ENCODE results near the gene HECW1.
A peak's percentile ranks its signal among the peaks of the same experiment; 100 is the strongest.

HECW1 gene

DNA sequence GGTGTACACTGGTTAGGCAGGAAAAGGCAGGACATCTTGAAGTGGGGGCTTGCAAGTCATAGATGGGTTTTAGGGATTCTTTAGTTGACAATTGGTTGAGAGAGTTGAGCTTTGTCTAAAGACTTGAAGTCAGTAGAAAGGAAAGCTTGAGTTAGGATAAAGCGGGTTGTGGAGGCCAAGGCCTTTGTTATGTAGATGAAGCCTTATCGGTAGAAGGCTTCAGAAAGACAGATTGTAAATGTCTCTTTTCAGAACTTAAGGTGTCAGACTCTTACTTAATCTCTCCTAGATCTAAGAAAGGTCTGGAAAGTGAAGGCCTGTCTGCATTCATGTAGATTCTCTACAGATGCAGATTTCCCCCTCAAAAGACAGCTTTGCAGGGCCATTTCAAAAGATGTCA, 177.4 kb downstream of the HECW1 start:
- DNase-seq, result no peak
- in situ Hi-C loops (cut with HindIII; ENCODE audit: low pct_ligation_motif_present, low pct_unique_long_range_greater_than_20kb, low sequenced_read_pairs), result no loop called here

DNA sequence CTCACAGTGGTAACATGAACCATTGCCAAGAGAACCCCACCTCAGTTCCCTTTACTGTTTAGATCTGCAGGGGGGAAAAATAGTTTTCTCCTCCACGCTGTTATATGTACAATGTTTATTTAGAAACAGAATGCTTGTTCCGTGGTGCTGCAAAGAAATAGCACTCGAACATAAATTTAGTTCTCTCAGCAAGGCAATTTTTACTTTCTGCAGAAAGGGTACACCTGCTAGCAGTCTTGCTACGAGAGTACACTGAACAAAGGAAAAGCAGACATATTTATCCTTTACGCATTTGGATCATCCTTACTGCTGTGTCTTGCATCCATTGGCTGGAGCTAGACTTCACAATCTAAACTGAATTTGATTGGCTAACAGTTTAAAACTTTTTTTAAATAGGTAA, 178.5 kb downstream of the HECW1 start:
- DNase-seq, result no peak
- in situ Hi-C loops (cut with HindIII; ENCODE audit: low pct_ligation_motif_present, low pct_unique_long_range_greater_than_20kb, low sequenced_read_pairs), result no loop called here

DNA sequence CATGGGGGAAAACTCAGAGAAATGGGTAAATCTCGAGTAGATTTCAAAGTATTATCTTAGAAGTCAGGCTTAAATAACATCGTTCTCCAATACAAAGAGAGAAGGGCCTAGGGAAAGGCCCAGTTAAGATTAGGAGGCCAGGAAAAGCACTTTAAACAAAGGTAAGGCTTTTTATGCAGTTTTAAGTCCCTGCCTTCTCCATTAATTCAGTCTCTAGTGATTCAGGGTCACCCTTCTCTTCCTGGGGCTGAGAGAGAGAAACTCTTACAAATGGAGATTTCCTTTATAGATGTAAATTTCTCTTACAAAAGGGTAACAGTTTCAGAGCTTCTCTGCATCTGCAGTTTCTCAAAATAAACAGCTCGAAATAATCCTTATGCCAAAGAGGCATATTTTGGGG, 179.3 kb downstream of the HECW1 start:
- no peak for DNase-seq
- in situ Hi-C loops (cut with HindIII; ENCODE audit: low pct_ligation_motif_present, low pct_unique_long_range_greater_than_20kb, low sequenced_read_pairs), result no loop called here

DNA sequence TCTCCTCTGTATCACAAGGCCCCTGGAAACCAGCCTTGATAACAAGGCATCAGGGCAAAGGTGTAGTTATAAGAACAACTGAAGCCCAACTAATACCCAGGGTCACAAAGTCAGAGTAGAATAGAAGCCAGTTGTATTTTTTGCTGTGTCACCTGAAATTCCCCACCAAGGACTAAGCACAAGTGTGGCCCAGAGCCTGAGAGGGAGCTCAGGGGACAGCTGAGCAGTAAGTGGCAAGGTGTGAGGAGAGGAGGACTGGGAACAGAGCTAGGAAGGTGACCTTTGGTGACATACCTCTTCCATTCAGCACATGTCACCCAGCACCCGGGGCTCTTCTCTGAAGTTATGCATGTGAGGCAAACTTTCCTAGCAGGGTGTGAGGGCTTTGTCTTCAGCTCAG, 179.9 kb downstream of the HECW1 start:
- in situ Hi-C loops (cut with HindIII; ENCODE audit: low pct_ligation_motif_present, low pct_unique_long_range_greater_than_20kb, low sequenced_read_pairs), result no loop called here
- no peak for DNase-seq

DNA sequence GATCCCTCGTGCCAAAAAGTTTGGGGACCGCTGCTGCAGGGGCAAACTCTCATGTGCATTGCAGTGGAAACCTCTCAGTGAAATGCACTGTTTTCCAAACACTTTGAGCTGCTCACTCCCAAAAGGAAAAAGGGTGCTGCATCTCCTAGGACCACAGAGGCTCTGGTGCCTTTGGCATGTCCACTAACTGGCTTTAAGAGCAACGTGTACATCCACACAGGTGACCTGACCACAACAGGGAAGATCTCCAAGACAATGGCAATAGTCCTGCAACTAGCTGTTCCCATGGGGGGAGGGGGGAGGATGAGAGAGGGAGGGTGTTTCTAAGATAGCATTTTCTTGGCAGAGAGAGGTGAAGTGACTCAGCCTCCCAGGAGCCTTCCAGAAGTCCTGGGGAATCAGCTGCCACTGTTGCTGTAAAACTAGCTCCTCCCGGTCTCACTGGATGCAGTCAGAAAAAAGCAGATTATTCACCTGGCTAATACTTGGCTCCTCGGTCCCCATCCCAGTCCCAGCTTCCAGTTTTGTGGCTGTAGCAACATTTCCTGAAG, 181.7 kb downstream of the HECW1 start:
- in situ Hi-C loops (cut with HindIII; ENCODE audit: low pct_ligation_motif_present, low pct_unique_long_range_greater_than_20kb, low sequenced_read_pairs), result no loop called here
- DNase-seq, result peak; percentile 19

DNA sequence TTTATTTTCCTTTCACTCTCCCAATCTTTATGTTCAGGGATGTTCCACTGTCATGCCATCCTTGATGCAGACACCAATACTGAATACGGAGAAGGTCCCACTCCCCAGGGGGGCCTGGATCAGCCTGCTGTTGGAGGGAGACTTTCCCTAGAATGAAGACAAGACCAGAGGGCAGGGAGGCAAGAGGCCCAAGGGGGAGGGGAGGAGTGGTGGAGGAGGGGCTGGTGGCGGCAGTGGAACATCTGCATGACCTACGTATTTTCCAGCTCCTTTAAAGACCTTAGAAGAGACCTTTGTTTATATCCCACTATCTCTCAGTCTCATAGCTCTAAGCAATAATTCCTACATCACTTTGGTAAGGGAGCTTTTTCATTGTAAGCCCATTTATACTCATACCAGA, 183.0 kb downstream of the HECW1 start:
- in situ Hi-C loops (cut with HindIII; ENCODE audit: low pct_ligation_motif_present, low pct_unique_long_range_greater_than_20kb, low sequenced_read_pairs), result no loop called here
- no peak for DNase-seq

DNA sequence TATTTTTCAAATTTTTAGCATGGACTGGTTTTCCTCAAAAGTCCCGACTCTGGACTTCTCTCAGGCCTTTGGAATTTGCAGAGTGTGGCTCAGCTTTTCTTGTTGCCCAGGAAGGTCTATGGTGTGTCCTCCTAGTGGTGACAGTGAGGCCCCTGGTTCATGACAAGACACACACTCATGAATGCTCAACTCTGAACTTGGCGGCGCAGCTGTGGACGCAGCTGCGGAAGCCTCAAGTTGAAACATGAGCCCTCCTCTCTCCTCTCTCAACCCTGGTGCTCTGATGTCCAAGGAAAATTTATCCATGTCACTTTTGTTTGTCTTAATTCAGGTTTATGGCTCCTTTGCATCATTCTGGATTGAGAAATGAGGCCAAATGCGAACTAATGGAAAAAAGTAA, 183.9 kb downstream of the HECW1 start:
- no peak for DNase-seq
- in situ Hi-C loops (cut with HindIII; ENCODE audit: low pct_ligation_motif_present, low pct_unique_long_range_greater_than_20kb, low sequenced_read_pairs), result no loop called here

DNA sequence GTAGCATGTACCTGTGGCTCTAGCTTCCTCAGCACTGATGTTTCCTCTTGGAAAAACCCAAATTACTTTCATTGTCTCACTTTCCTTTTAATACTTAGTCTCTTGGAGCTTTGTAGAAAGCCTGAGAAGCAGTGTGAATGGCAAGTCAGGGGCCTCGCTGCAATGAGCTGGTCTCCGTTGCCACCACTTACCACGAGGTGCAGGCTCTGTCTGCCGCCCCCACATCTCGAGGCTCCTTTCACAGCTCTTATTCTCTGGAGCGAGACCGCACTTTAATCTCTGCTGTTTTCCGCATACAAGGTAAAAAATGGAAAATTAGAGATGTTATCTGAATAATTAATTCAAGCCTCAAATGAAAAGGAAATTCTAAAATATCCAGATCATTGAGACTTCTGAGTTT, 186.2 kb downstream of the HECW1 start:
- in situ Hi-C loops (cut with HindIII; ENCODE audit: low pct_ligation_motif_present, low pct_unique_long_range_greater_than_20kb, low sequenced_read_pairs), result no loop called here
- no peak for DNase-seq

DNA sequence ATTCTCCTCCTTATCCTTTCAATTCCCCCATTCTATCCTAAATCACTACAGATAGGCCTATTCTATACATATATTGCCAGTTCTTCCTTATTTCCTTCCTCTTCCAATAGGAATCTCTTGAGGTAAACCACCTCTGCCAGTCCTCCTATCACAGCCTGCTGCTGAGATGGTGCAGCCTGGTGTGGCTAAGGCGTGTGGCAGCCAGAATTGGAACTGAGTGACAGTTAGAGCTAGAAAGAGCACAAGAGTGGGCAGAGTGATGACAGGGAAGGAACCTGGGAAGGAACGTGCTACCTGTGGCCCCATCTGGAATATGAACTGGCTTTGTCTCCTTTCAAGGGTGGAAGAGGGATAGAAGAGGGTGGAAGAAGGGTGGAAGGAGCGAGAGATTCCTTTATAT, 187.7 kb downstream of the HECW1 start:
- in situ Hi-C loops (cut with HindIII; ENCODE audit: low pct_ligation_motif_present, low pct_unique_long_range_greater_than_20kb, low sequenced_read_pairs), result no loop called here
- DNase-seq, result no peak

DNA sequence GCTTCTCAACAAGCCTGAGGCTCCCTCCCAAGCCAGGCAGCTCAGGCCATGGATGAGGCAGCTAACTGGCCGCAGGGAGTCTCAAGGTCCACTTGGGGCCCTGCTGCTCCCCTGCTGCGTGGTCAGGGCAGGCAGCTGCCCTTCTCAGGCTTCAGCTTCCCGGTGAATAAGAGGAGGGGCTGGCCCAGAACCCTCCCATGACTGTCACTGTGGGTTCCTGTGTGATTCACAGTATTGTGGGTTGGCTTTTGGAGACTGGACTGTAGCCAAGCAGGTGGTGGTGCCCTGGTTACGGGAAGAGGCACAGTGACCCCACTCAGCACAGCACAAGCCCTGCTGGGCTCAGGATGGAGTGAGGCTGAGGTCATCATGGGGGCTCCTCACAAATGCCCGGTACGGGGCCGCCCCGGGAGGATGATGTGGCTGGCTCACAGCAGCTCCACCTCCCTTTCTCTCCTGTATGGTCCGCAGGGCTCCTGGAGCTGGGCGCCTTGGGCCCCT, 189.8 kb downstream of the HECW1 start:
- peak; percentile 65 for DNase-seq
- in situ Hi-C loops (cut with HindIII; ENCODE audit: low pct_ligation_motif_present, low pct_unique_long_range_greater_than_20kb, low sequenced_read_pairs), result no loop called here

DNA sequence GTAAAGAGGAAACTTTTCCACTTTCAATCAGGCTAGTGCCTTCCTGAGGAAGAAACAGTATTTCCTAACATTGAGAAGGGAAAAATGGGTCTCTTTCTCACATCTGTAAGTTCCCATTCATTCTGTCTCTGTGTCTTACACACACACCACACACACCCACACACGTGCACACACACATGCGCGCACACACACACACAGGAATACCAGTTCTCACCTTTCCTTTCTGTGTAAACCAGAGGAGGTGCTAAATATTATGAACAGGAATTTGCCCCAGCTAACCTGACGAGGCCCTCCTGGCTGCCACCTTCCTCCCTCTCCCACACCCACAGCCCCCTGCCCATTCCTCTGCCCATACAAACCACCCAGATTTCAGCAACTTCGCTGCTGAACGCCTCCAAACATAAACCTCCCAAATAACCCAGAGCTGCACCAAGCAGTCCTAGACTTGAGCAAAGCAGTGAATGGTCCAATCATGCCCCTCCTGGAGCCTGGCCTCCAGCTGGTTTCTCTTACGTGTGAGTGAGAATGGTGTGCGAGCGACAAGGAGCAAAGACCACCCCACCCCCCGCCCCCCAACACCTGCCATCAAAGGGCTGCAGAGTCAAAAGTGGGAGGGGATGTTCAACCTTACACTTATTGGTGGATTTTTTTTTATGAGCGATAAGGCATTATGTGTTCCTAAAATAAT, 190.5 kb downstream of the HECW1 start:
- no peak for DNase-seq
- in situ Hi-C loops (cut with HindIII; ENCODE audit: low pct_ligation_motif_present, low pct_unique_long_range_greater_than_20kb, low sequenced_read_pairs), result no loop called here

DNA sequence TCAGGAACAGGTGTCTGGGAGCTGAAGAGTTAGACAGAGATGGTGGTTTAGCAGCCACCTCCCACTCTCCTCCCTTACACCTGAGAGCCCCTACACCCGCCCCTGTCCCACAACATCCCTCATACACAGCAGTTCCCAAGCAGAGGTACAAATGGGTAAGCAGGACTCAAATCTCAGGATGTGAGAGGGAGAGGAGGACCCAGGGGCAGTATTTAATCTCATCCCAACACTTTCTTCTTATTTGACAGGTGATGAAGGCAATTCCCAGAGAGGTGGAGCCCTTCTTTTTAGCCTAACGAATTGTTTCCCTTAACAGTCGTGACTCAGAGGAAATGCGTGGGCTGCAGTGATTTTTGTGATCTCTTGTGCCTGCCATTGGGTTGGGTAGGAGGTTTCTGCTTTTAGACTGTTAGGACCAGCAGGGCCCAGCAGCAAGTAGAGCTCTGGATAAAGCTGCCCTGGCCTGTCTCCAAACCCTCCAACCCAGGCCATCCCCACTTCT, 191.3 kb downstream of the HECW1 start:
- in situ Hi-C loops (cut with HindIII; ENCODE audit: low pct_ligation_motif_present, low pct_unique_long_range_greater_than_20kb, low sequenced_read_pairs), result no loop called here

DNA sequence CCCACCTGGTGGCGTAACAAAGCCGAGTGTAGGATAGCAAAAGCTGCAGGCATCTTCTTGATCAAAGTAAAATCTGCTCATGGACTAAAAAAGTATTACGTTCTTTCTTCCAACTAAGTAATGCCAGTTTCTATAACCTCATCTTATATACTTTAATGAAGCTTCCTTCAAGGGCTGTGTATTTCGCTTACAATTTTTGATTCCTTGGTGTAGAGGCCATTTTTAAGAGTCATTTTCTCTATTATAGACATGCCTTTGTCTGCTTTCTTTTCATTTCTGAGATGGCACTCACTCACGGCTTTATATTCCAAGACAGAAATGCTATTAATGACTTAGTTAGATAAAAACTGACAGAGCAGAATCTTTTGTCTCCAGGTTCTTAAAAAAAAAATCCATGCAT, 194.0 kb downstream of the HECW1 start:
- no peak for DNase-seq
- in situ Hi-C loops (cut with HindIII; ENCODE audit: low pct_ligation_motif_present, low pct_unique_long_range_greater_than_20kb, low sequenced_read_pairs), result no loop called here

More for the DNA sequence above, 191.3 kb downstream of the HECW1 start:
- DNase-seq, result no peak

DNA sequence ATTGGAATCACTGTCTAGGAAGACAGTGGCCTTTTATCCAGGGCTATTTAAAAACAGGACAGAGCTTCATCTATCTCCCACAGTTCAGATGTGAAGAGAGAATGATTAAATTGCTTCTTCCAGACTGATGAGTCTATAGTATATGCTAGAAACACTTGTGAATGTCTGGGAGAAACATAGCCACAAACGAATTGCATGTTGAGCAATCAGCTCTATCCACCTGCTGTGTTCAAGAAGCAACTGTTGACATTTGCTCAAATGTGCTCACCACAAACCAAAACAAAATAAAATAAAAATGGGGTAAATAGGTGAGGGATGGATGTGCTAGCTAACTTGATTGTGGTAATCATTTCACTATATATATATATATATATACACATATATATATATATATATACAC, 195.1 kb downstream of the HECW1 start:
- in situ Hi-C loops (cut with HindIII; ENCODE audit: low pct_ligation_motif_present, low pct_unique_long_range_greater_than_20kb, low sequenced_read_pairs), result no loop called here
- no peak for DNase-seq

DNA sequence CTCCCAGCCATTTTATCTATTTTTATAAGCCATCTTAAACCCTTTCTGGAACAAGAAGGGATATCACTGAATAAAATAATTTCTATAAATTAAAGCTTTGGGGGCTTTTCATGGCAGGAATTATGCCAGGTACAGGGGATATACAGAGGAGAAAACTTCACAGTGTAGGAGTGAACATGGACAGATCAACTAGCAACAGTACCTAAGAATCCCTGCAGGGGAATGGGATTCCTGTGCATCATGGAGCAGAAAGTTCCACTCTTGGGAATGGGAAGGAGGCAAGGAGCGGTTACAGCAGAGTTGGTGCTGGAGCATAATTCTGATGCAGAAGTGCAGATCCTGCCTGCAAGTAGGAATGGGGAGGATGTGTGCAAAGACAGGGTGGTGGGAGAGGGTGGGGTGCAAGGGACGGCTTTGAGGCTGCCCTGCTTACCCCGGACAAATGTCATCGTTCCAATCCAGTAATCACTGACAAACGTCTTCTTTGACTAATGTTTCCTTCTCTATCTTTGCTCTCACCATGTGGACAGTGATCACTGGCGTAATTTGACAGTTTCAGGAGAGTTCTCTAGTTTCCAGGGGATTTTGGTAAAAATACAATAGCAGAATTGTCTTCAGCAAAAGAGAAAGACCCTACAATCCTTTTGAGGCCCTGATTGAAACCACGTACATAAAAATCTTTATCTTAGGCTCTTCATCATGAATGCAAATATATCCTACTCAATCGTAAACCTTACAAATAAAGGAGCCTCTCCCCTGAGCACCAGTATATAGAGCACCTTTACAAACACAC, 196.7 kb downstream of the HECW1 start:
- no peak for DNase-seq
- in situ Hi-C loops (cut with HindIII; ENCODE audit: low pct_ligation_motif_present, low pct_unique_long_range_greater_than_20kb, low sequenced_read_pairs), result no loop called here

DNA sequence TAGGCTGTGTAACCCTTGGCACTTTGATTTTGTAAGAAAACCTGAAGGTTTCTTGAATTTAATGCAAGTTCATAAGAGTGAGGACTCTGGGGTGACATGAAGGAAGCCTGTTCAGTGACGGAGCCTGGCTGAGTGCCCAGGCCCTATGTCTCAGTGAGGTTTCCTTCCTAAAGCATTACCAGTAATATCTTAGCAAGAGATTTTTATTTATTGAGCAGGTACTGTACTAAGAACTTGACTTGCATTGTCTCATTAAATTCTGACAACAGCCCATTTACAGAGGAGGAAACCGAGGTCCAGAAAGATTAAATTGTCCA, 197.2 kb downstream of the HECW1 start:
- DNase-seq, result no peak
- in situ Hi-C loops (cut with HindIII; ENCODE audit: low pct_ligation_motif_present, low pct_unique_long_range_greater_than_20kb, low sequenced_read_pairs), result no loop called here

DNA sequence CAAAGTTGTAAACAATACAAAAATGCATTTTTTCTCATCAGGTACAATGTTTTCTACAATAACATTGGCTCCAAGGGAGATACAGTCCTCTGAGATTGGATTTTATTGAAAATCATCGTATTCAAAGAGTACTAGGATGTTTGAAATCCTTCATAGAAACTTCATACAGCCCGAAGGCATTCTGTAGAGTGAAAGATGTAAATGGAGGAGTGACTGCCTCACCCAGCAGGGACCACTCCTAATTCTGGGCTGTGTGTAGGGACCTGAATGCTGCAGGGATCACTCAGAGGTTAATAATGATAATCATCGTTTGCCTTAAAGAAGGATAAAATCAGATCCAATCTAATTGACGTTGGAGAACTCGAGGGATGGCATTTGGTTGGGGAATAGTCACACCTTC, 198.6 kb downstream of the HECW1 start:
- no peak for DNase-seq
- in situ Hi-C loops (cut with HindIII; ENCODE audit: low pct_ligation_motif_present, low pct_unique_long_range_greater_than_20kb, low sequenced_read_pairs), result no loop called here

DNA sequence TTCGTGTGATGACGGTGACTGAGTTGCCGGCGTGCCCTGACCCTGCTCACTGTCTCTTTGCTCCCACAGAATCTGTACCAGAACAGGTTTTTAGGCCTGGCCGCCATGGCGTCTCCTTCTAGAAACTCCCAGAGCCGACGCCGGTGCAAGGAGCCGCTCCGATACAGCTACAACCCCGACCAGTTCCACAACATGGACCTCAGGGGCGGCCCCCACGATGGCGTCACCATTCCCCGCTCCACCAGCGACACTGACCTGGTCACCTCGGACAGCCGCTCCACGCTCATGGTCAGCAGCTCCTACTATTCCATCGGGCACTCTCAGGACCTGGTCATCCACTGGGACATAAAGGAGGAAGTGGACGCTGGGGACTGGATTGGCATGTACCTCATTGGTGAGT, 199.2 kb downstream of the HECW1 start:
- DNase-seq, result no peak
- in situ Hi-C loops (cut with HindIII; ENCODE audit: low pct_ligation_motif_present, low pct_unique_long_range_greater_than_20kb, low sequenced_read_pairs), result no loop called here

DNA sequence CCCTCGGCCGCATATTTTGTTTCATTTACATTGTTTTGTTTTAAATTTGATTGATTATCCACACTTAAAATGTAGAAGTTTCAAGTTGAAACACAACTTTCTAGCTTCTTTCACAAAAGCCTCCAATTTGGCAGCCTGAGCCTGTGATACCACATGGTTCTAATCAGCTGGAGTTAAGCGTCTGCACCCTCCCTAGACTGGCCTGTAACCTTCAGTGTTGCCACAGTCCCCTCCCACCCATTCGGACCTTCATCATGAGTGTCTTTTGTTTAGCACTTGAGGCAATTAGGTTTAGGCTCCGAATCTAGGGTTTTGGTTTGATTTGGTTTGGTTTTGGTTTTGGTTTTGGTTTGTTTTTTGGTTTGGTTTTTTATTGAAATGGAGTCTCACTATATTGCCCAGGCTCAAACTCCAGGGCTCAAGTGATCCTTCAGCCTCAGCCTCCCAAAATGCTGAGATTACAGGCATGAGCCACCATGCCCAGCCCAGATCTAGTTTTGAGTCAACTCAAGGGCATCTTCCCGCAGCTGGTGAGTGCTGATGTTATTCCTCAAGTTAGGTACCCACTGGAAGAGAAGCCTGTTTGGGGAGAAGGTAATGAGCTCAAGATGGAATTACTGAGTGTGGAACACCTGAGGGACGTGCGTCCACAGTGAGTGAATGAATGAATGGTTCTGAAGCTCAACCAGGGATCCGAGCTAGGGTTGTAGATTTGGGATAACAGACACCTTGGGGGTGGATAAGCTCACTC, 201.4 kb downstream of the HECW1 start:
- DNase-seq, result no peak
- in situ Hi-C loops (cut with HindIII; ENCODE audit: low pct_ligation_motif_present, low pct_unique_long_range_greater_than_20kb, low sequenced_read_pairs), result no loop called here
